ENCODE results near the gene MRPL17. TPM values are rescaled to one million over a fixed set of nuclear protein-coding genes. Genes with fewer than 3 reads are reported as not detected.

The MRPL17 gene
- total and polyA plus RNA-seq, 10 of the 15 experiments (the other 5 are each of a cell fraction or from before 2014, with no cell fraction given) = 60.3 to 171 (median 94.8) TPM

- Histone ChIP-seq H4K20me1 (ENCODE audit: control insufficient read depth, insufficient read depth) (no peaks in the 10 kb centered on the region), H3K27ac (ENCODE audit: control insufficient read depth, insufficient read depth) (no peak overlapping the region), H3K79me2 (ENCODE audit: control insufficient read depth, insufficient read depth, low read length) (no peaks in the 10 kb centered on the region), H3K9ac (ENCODE audit: control insufficient read depth, insufficient read depth, low read length) (no peak overlapping the region), H3K27me3 (replicated peaks in 1 of 2; ENCODE audit: control insufficient read depth in 2 of 2, insufficient read depth in 2 of 2, low read length in 1 of 2) (no peaks in the 10 kb centered on the region), H3K36me3 (ENCODE audit: control insufficient read depth in 2 of 2, insufficient read depth in 2 of 2, low read length in 1 of 2) (no peaks in the 10 kb centered on the region), H3K9me3 (replicated peaks; ENCODE audit: control insufficient read depth, insufficient read depth, low read length) (no peaks in the 10 kb centered on the region), H2AFZ (ENCODE audit: control insufficient read depth, low read depth, low read length) (peak overlapping the region; percentile 56; the same call in 1 of the 2 replicates), H3K4me1 (ENCODE audit: control insufficient read depth, insufficient read depth, low read length) (no peaks in the 10 kb centered on the region), H3K4me3 (no peak overlapping the region), H3K4me2 (ENCODE audit: control insufficient read depth, insufficient read depth) (no peak overlapping the region)
- ChIA-PET RAD21 (ENCODE audit: unreplicated experiment) (interaction anchor here (0.6 to 2.9 kb wide), 12 partner anchors 13 to 289 kb away, joined by 3 to 17 read pairs (median 3); partner anchors contain the start of genes ILK, MRPL17, OR2AG2 and TAF10), POLR2A (interaction anchor here (0.6 to 2.6 kb wide), 7 partner anchors 12 to 74 kb away, joined by 3 to 9 read pairs (median 4); partner anchors contain the start of genes TAF10 and TPP1), SMC1A (ENCODE audit: uncharacterized antibody, unreplicated experiment) (interaction anchor here (0.5 to 3.1 kb wide), 21 partner anchors 8 to 1962 kb away, joined by 3 to 32 read pairs (median 5); partner anchors contain the start of gene MRPL17), CTCF (interaction anchor here (0.7 to 3.6 kb wide), 18 partner anchors 8 to 314 kb away, joined by 3 to 40 read pairs (median 5); partner anchors contain the start of gene TPP1)
- WGBS (ENCODE audit: insufficient coverage, insufficient replicate concordance, low lambda C conversion rate, missing lambda C conversion rate) = 37% methylated on average over 3 of the region's 3 CpGs
- peak; percentile 48 for DNase-seq (ENCODE audit: low read depth, low spot score)
- BruUV-seq (replicated peaks) = no TSS peak
- FAIRE-seq = peak; percentile 76
- in situ Hi-C loops (cut with MboI) (no loop called here), intact Hi-C loops (cut with micrococcal nuclease; ENCODE audit: unreplicated experiment) (loop anchor here (2.0 to 5.0 kb wide), 3 partner anchors 49 to 136 kb away; partner anchors contain the start of genes TAF10 and TPP1)
- ATAC-seq = peak; percentile 93
- TF ChIP-seq FOXK2 (IDR thresholded peaks at IDR 0.05) (no peak), TCF3 (IDR thresholded peaks at IDR 0.05; ENCODE audit: borderline replicate concordance, insufficient read depth, low read depth, low read length) (no peak), STAT3 (IDR thresholded peaks at IDR 0.05; ENCODE audit: low read depth, low read length) (no peak), NR2F1 (conservative IDR thresholded peaks at IDR 0.05) (0 out of 2 replicates have a peak, but pooled peaks have one; percentile 17), EED (IDR thresholded peaks at IDR 0.05; ENCODE audit: low read depth) (no peak), ZNF217 (IDR thresholded peaks at IDR 0.05) (no peak), PML (IDR thresholded peaks at IDR 0.05; ENCODE audit: low read length) (no peak), E2F4 (IDR thresholded peaks at IDR 0.05; ENCODE audit: low read depth, low read length) (no peak), ZBTB40 (IDR thresholded peaks at IDR 0.05; ENCODE audit: borderline replicate concordance) (no peak)
- TF ChIP-seq, protein P1, sequence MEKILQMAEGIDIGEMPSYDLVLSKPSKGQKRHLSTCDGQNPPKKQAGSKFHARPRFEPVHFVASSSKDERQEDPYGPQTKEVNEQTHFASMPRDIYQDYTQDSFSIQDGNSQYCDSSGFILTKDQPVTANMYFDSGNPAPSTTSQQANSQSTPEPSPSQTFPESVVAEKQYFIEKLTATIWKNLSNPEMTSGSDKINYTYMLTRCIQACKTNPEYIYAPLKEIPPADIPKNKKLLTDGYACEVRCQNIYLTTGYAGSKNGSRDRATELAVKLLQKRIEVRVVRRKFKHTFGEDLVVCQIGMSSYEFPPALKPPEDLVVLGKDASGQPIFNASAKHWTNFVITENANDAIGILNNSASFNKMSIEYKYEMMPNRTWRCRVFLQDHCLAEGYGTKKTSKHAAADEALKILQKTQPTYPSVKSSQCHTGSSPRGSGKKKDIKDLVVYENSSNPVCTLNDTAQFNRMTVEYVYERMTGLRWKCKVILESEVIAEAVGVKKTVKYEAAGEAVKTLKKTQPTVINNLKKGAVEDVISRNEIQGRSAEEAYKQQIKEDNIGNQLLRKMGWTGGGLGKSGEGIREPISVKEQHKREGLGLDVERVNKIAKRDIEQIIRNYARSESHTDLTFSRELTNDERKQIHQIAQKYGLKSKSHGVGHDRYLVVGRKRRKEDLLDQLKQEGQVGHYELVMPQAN (conservative IDR thresholded peaks at IDR 0.05) = no peak
- TF ChIP-seq, protein P2, sequence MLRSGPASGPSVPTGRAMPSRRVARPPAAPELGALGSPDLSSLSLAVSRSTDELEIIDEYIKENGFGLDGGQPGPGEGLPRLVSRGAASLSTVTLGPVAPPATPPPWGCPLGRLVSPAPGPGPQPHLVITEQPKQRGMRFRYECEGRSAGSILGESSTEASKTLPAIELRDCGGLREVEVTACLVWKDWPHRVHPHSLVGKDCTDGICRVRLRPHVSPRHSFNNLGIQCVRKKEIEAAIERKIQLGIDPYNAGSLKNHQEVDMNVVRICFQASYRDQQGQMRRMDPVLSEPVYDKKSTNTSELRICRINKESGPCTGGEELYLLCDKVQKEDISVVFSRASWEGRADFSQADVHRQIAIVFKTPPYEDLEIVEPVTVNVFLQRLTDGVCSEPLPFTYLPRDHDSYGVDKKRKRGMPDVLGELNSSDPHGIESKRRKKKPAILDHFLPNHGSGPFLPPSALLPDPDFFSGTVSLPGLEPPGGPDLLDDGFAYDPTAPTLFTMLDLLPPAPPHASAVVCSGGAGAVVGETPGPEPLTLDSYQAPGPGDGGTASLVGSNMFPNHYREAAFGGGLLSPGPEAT (IDR thresholded peaks at IDR 0.05; ENCODE audit: low read depth) = peak; percentile 51; the same call in 1 of the 2 replicates
Measured at GRCh38 chr11:6667733-6668374, 15.3 kb downstream of the MRPL17 start.

All from GM12878 (cell line).